ENCODE measurements around the gene CCDC194.

The CCDC194 gene

DNA sequence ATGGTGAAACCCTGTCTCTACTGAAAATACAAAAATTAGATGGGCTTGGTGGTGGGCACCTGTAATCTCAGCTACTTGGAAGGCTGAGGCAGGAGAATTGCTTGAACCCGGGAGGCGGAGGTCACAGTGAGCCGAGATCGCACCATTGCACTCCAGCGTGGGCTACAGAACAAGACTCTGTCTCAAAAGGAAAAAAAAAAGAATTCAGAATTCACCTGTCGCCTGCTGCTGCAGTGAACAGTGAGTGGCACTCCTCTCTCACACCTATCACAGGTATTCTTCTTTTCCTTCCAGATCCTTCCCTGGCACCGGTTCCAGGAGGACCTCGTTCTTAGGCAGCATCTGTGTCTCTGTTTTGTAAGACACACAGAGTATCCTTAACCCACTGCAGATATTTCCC lies 20.1 kb upstream of the CCDC194 start:
- no peaks in the 10 kb centered on the region for H3K36me3 Mint-ChIP-seq (ENCODE audit: low read depth)
- H3K27me3 Mint-ChIP-seq (ENCODE audit: low read depth): no peaks in the 10 kb centered on the region
- peak overlapping the region; percentile 68 to 95 (median 91) for H3K27ac Mint-ChIP-seq
- TF ChIP-seq, protein P1, sequence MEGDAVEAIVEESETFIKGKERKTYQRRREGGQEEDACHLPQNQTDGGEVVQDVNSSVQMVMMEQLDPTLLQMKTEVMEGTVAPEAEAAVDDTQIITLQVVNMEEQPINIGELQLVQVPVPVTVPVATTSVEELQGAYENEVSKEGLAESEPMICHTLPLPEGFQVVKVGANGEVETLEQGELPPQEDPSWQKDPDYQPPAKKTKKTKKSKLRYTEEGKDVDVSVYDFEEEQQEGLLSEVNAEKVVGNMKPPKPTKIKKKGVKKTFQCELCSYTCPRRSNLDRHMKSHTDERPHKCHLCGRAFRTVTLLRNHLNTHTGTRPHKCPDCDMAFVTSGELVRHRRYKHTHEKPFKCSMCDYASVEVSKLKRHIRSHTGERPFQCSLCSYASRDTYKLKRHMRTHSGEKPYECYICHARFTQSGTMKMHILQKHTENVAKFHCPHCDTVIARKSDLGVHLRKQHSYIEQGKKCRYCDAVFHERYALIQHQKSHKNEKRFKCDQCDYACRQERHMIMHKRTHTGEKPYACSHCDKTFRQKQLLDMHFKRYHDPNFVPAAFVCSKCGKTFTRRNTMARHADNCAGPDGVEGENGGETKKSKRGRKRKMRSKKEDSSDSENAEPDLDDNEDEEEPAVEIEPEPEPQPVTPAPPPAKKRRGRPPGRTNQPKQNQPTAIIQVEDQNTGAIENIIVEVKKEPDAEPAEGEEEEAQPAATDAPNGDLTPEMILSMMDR (IDR thresholded peaks at IDR 0.05; ENCODE audit: unreplicated experiment in 3 of 3): no peak
- H3K4me3 Mint-ChIP-seq: no peak overlapping the region
- peaks cover 38% of the 10 kb centered on the region for H3K4me1 Mint-ChIP-seq
- H3K9me3 Mint-ChIP-seq: no peaks in the 10 kb centered on the region

DNA sequence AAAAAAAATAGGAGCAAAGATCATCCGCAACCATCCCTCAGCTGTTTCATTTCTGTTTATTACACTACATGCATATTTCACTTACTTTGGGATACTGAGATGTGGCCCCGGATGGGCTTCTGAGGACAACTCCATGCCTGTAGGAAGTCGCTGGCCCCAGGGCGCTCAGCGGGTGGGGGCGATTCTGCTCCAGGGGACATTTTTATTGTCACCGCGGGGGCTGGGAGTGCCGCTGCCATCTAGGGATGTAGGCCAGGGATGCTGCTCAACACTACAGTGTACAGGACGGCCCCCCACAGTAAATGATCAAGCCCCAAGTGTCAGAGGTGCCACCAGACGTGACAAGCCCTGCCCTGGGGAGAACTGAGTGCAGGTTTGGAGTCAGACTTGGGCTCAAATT lies 17.8 kb upstream of the CCDC194 start:
- TF ChIP-seq, protein P1 (IDR thresholded peaks at IDR 0.05; ENCODE audit: unreplicated experiment in 3 of 3): no peak
- peak overlapping the region; percentile 91 to 95 (median 94) for H3K27ac Mint-ChIP-seq
- H3K9me3 Mint-ChIP-seq: no peaks in the 10 kb centered on the region
- H3K4me3 Mint-ChIP-seq: no peak overlapping the region
- H3K27me3 Mint-ChIP-seq (ENCODE audit: low read depth): no peaks in the 10 kb centered on the region
- no peaks in the 10 kb centered on the region for H3K36me3 Mint-ChIP-seq (ENCODE audit: low read depth)
- peaks cover 35% of the 10 kb centered on the region for H3K4me1 Mint-ChIP-seq

DNA sequence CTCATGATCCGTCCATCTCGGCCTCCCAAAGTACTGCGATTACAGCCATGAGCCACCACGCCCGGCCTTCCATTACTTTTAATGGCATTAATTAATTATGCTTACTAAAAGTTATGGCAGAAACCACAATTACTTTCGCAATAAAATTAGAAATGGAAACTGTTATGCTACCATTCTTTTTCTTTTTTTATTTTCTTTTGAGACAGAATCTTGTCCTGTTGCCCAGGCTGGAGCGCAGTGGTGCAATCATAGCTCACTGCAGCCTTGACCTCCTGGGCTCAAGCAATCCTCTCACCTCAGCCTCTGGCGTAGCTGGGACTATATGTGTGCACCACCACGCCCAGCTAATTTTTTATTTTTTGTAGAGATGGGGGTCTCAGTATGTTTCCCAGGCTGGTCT lies 16.0 kb upstream of the CCDC194 start:
- Mint-ChIP-seq H3K27me3 (ENCODE audit: low read depth) (no peaks in the 10 kb centered on the region), H3K27ac (peak overlapping the region in 1 of 3 experiments; percentile 72), H3K4me3 (no peak overlapping the region), H3K4me1 (peaks cover 34% of the 10 kb centered on the region), H3K36me3 (ENCODE audit: low read depth) (no peaks in the 10 kb centered on the region), H3K9me3 (no peaks in the 10 kb centered on the region)
- TF ChIP-seq, protein P1 (IDR thresholded peaks at IDR 0.05; ENCODE audit: unreplicated experiment in 3 of 3): no peak

DNA sequence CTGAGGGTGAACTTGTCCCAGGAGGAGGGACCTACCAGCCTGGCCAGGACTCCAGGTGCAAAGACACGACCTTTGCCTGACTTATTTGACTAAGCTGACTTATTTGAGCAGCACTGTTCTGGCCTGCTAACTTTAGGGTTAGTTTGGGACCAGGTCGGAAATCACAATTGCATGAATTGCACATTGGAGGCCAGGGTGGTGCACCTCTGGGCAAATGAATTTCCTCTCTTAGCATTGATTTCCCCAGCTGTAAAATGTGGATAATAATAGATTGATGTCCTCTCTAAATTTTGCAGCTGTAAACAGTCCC lies 12.8 kb upstream of the CCDC194 start:
- Mint-ChIP-seq H3K27ac (peak overlapping the region; percentile 65 to 92 (median 82)), H3K4me3 (peak overlapping the region; percentile 32 to 63 (median 48)), H3K9me3 (no peaks in the 10 kb centered on the region), H3K4me1 (peaks cover 17% of the 10 kb centered on the region), H3K36me3 (ENCODE audit: low read depth) (no peaks in the 10 kb centered on the region), H3K27me3 (ENCODE audit: low read depth) (no peaks in the 10 kb centered on the region)
- TF ChIP-seq, protein P1 (IDR thresholded peaks at IDR 0.05; ENCODE audit: unreplicated experiment in 3 of 3): no peak

DNA sequence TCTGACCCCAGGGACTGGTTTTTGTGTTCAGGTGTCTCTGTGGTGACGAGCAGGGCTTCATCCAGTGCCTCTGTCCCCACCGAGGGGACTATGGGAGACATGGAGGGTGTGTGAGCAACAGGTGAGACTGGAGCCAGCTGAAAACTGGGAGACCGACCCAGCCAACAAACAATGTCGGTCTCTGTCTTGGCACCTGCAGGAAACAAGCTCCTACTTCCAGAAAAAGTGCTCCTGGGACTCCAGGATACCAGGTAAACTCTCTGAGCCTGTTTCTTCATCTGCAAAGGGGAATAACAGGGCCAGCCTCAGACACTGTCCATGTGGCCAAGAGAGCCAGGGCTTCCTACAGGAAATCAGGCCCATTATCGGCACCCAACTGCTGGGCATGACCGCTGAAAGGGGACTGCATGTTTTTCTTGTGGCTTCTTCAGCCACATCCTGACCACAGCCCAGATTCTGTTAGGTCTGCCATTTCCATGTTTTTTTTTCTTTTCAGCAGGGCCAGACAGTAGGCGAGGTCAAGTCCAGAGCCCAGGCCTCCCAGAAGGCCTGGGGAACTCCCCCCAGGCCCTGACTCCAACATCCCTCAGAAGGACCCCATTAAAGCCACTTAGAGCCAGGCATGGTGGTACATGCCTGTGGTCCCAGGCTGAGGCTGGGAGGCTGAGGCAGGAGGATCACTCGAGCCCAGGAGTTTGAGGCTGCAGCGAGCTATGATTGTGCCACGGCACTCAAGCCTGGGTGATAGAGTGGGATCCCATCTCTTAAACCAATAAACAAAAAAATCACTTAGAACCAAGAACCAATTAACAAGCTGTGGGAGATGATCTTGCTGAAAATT lies 12.3 kb upstream of the CCDC194 start:
- TF ChIP-seq, protein P1 (IDR thresholded peaks at IDR 0.05; ENCODE audit: unreplicated experiment in 3 of 3): no peak
- Mint-ChIP-seq H3K4me3 (peak overlapping the region; percentile 32 to 87 (median 63)), H3K36me3 (ENCODE audit: low read depth) (peaks cover 3% of the 10 kb centered on the region), H3K27ac (peak overlapping the region; percentile 92 to 94 (median 94)), H3K27me3 (ENCODE audit: low read depth) (no peaks in the 10 kb centered on the region), H3K9me3 (no peaks in the 10 kb centered on the region), H3K4me1 (peaks cover 17% of the 10 kb centered on the region)

Data from nephron (organoid).